ENCODE data around the gene PFKFB2.
A peak's percentile ranks its signal among the peaks of the same experiment; 100 is the strongest.

PFKFB2 gene

DNA sequence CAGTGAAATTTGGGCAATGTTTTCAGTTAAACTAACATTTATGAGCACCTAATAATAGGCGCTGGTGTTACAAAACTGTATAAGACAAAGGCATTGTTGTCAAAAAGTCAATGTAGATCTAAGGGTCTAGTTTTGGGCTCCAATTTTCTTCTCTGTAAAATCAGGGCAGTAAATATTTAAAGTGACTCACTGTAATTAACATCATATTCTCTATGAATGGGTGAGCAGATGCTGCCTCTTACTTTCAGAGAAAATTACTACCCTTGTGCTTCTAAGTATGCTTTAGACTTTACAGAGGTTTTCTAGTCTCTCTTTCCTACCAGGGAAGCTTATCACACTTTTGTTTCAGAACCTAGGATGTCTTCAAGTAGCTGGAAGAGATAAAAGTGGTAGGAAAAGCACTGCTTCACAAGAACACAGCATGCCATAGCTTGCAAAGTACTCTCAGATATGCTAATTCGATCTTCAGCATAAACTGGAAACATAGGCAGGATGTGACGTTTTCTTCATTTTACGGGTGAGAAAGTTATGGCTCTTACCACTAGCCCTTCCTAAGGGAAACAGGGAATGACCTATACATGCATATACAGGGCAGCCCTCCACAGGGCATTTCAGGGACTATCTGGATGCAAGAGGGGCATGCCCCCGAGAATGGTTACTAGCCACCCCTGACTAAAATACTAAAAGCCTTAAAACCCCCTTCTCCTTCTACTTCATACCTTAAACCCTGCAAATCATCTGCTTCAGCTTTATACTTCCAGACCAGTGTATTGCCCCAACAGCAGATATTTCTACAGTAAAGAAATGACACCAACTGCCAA, 23.2 kb upstream of the PFKFB2 start:
- no peaks in the 10 kb centered on the region for H3K79me1 ChIP-seq (replicated peaks; ENCODE audit: low read length, poor library complexity, severe bottlenecking)
- H3K27ac ChIP-seq (ENCODE audit: low read length, poor library complexity, severe bottlenecking): no peak overlapping the region
- H2BK12ac ChIP-seq (ENCODE audit: low read length in 2 of 2): no peak overlapping the region
- no peak overlapping the region for H3K9ac ChIP-seq (ENCODE audit: low read length)
- H2BK120ac ChIP-seq (ENCODE audit: low read depth, low read length): no peak overlapping the region
- H4K8ac ChIP-seq (ENCODE audit: low read length): no peak overlapping the region
- H3K4me3 ChIP-seq (ENCODE audit: insufficient read depth in 1 of 2, low read depth in 1 of 2, low read length in 2 of 2): no peak overlapping the region
- peaks cover 0 to 8% of the 10 kb centered on the region in 2 experiments for H3K27me3 ChIP-seq (ENCODE audit: control insufficient read depth in 1 of 2, insufficient read depth in 1 of 2, low read length in 2 of 2)
- H3K9me3 ChIP-seq (ENCODE audit: control insufficient read depth, low read length): no peaks in the 10 kb centered on the region
- no peak overlapping the region for H3K14ac ChIP-seq (ENCODE audit: low read length in 2 of 2)
- peaks cover 16% of the 10 kb centered on the region for H3K4me1 ChIP-seq (ENCODE audit: control insufficient read depth, insufficient read depth, low read depth, low read length)
- no peak overlapping the region for H2AK5ac ChIP-seq (ENCODE audit: low read length, severe bottlenecking)
- no peak overlapping the region for H2BK5ac ChIP-seq (ENCODE audit: low read depth, low read length, poor library complexity, severe bottlenecking)
- no peak overlapping the region for H3K4me2 ChIP-seq (ENCODE audit: low read length, poor library complexity, severe bottlenecking)
- DNase-seq: no peak
- no peak overlapping the region for H3K18ac ChIP-seq (ENCODE audit: low read depth in 1 of 2, low read length in 2 of 2)
- no peak overlapping the region for H2BK15ac ChIP-seq (ENCODE audit: low read depth, poor library complexity, severe bottlenecking)
- no peak overlapping the region for H2AFZ ChIP-seq (ENCODE audit: low read depth, low read length)
- H4K91ac ChIP-seq (ENCODE audit: low read length): no peak overlapping the region
- H3K23ac ChIP-seq (ENCODE audit: low read length in 2 of 2): no peak overlapping the region
- WGBS: 84% methylated on average over 4 of the region's 5 CpGs
- H3K36me3 ChIP-seq (ENCODE audit: control insufficient read depth in 1 of 2, insufficient read depth in 2 of 2, low read depth in 1 of 2, low read length in 2 of 2): no peaks in the 10 kb centered on the region
- no peak overlapping the region for H3K4ac ChIP-seq (ENCODE audit: low read depth in 1 of 2, low read length in 2 of 2)

GRCh38 chr1:207030522-207031009, 22.5 kb upstream of the PFKFB2 start:
- Histone ChIP-seq H3K4me3 (ENCODE audit: insufficient read depth in 1 of 2, low read depth in 1 of 2, low read length in 2 of 2) (no peak overlapping the region), H3K14ac (ENCODE audit: low read length in 2 of 2) (no peak overlapping the region), H3K36me3 (ENCODE audit: control insufficient read depth in 1 of 2, insufficient read depth in 2 of 2, low read depth in 1 of 2, low read length in 2 of 2) (no peaks in the 10 kb centered on the region), H2BK5ac (ENCODE audit: low read depth, low read length, poor library complexity, severe bottlenecking) (no peak overlapping the region), H3K27me3 (ENCODE audit: control insufficient read depth in 1 of 2, insufficient read depth in 1 of 2, low read length in 2 of 2) (peaks cover 0 to 8% of the 10 kb centered on the region in 2 experiments), H3K4me1 (ENCODE audit: control insufficient read depth, insufficient read depth, low read depth, low read length) (peaks cover 15% of the 10 kb centered on the region), H3K79me1 (replicated peaks; ENCODE audit: low read length, poor library complexity, severe bottlenecking) (no peaks in the 10 kb centered on the region), H4K91ac (ENCODE audit: low read length) (no peak overlapping the region), H2BK15ac (ENCODE audit: low read depth, poor library complexity, severe bottlenecking) (no peak overlapping the region), H3K4ac (ENCODE audit: low read depth in 1 of 2, low read length in 2 of 2) (no peak overlapping the region), H2BK120ac (ENCODE audit: low read depth, low read length) (no peak overlapping the region), H3K4me2 (ENCODE audit: low read length, poor library complexity, severe bottlenecking) (no peak overlapping the region), H3K18ac (ENCODE audit: low read depth in 1 of 2, low read length in 2 of 2) (no peak overlapping the region), H3K23ac (ENCODE audit: low read length in 2 of 2) (no peak overlapping the region), H3K9me3 (ENCODE audit: control insufficient read depth, low read length) (no peaks in the 10 kb centered on the region), H2BK12ac (ENCODE audit: low read length in 2 of 2) (no peak overlapping the region), H4K8ac (ENCODE audit: low read length) (no peak overlapping the region), H2AFZ (ENCODE audit: low read depth, low read length) (no peak overlapping the region), H3K27ac (ENCODE audit: low read length, poor library complexity, severe bottlenecking) (no peak overlapping the region), H3K9ac (ENCODE audit: low read length) (no peak overlapping the region), H2AK5ac (ENCODE audit: low read length, severe bottlenecking) (peak overlapping the region; percentile 30)
- no peak for DNase-seq
- 80% methylated on average over 3 of the region's 5 CpGs for WGBS

DNA sequence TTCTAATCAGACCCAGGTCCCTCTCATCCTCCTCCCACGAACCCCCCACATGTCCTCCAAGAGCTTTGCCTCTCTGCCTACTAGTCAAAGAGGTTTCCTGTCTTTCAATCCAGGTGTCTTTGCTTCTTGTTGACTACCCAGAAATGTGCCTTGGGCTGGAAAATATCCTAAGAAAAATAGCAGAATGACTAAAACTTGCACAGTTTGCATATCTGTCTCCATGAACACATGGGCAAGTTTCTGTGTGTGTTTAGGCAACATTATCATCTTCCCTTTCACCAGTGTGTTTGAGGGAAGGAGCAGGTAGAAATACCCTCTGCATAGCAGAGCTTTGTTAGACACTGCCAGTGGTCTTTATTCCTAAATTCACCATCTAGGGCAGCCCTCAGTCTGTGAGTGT, 22.1 kb upstream of the PFKFB2 start:
- no peak overlapping the region for H3K4me2 ChIP-seq (ENCODE audit: low read length, poor library complexity, severe bottlenecking)
- no peak overlapping the region for H4K8ac ChIP-seq (ENCODE audit: low read length)
- H3K14ac ChIP-seq (ENCODE audit: low read length in 2 of 2): no peak overlapping the region
- H3K9ac ChIP-seq (ENCODE audit: low read length): no peak overlapping the region
- no peak overlapping the region for H2BK15ac ChIP-seq (ENCODE audit: low read depth, poor library complexity, severe bottlenecking)
- peaks cover 15% of the 10 kb centered on the region for H3K4me1 ChIP-seq (ENCODE audit: control insufficient read depth, insufficient read depth, low read depth, low read length)
- DNase-seq: no peak
- no peak overlapping the region for H3K4ac ChIP-seq (ENCODE audit: low read depth in 1 of 2, low read length in 2 of 2)
- H3K36me3 ChIP-seq (ENCODE audit: control insufficient read depth in 1 of 2, insufficient read depth in 2 of 2, low read depth in 1 of 2, low read length in 2 of 2): no peaks in the 10 kb centered on the region
- H3K18ac ChIP-seq (ENCODE audit: low read depth in 1 of 2, low read length in 2 of 2): no peak overlapping the region
- H2AFZ ChIP-seq (ENCODE audit: low read depth, low read length): no peak overlapping the region
- H2BK5ac ChIP-seq (ENCODE audit: low read depth, low read length, poor library complexity, severe bottlenecking): no peak overlapping the region
- no peak overlapping the region for H2BK120ac ChIP-seq (ENCODE audit: low read depth, low read length)
- no peak overlapping the region for H4K91ac ChIP-seq (ENCODE audit: low read length)
- H3K27ac ChIP-seq (ENCODE audit: low read length, poor library complexity, severe bottlenecking): no peak overlapping the region
- H3K27me3 ChIP-seq (ENCODE audit: control insufficient read depth in 1 of 2, insufficient read depth in 1 of 2, low read length in 2 of 2): peaks cover 0 to 8% of the 10 kb centered on the region in 2 experiments
- no peak overlapping the region for H2BK12ac ChIP-seq (ENCODE audit: low read length in 2 of 2)
- peak overlapping the region; percentile 80 for H2AK5ac ChIP-seq (ENCODE audit: low read length, severe bottlenecking)
- no peaks in the 10 kb centered on the region for H3K79me1 ChIP-seq (replicated peaks; ENCODE audit: low read length, poor library complexity, severe bottlenecking)
- WGBS: no CpG with 5 or more reads among the region's 1 CpG
- H3K4me3 ChIP-seq (ENCODE audit: insufficient read depth in 1 of 2, low read depth in 1 of 2, low read length in 2 of 2): no peak overlapping the region
- no peaks in the 10 kb centered on the region for H3K9me3 ChIP-seq (ENCODE audit: control insufficient read depth, low read length)
- H3K23ac ChIP-seq (ENCODE audit: low read length in 2 of 2): no peak overlapping the region

DNA sequence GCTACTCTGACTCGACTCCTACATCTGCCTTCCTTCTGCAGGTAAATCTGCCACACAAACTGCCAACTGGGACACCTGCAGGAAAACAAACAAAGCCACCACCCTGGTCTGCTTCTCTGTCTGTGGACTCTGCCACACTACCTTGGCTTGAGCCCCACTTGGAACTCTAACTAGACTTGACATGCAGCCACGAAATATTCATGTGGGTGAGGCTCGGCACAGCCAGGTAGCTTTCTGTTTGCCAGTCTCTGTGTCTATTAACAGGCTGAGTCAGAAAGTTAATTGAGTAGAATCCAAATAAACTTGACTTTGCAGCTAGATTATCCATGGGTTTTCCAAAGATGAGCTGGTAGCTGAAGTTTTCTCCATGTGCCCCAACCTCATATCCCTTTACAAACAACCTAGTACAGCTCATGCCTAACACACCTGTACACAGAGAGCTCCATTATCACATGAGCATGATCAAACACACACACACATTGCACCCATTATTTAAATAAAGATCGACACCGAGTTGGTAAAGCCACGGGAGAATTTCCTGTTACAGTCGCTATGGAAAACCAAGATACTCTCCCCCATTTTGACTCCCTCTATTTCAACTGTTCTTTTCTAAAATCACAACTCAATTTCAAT, 21.3 kb upstream of the PFKFB2 start:
- H3K23ac ChIP-seq (ENCODE audit: low read length in 2 of 2): no peak overlapping the region
- no peak overlapping the region for H2BK120ac ChIP-seq (ENCODE audit: low read depth, low read length)
- H3K4me3 ChIP-seq (ENCODE audit: insufficient read depth in 1 of 2, low read depth in 1 of 2, low read length in 2 of 2): no peak overlapping the region
- no peak overlapping the region for H2BK15ac ChIP-seq (ENCODE audit: low read depth, poor library complexity, severe bottlenecking)
- H4K8ac ChIP-seq (ENCODE audit: low read length): no peak overlapping the region
- no peak overlapping the region for H2BK12ac ChIP-seq (ENCODE audit: low read length in 2 of 2)
- H3K9ac ChIP-seq (ENCODE audit: low read length): no peak overlapping the region
- no peak for DNase-seq
- peaks cover 0 to 8% of the 10 kb centered on the region in 2 experiments for H3K27me3 ChIP-seq (ENCODE audit: control insufficient read depth in 1 of 2, insufficient read depth in 1 of 2, low read length in 2 of 2)
- H3K9me3 ChIP-seq (ENCODE audit: control insufficient read depth, low read length): no peaks in the 10 kb centered on the region
- no peak overlapping the region for H3K4me2 ChIP-seq (ENCODE audit: low read length, poor library complexity, severe bottlenecking)
- H4K91ac ChIP-seq (ENCODE audit: low read length): no peak overlapping the region
- H3K79me1 ChIP-seq (replicated peaks; ENCODE audit: low read length, poor library complexity, severe bottlenecking): no peaks in the 10 kb centered on the region
- H2BK5ac ChIP-seq (ENCODE audit: low read depth, low read length, poor library complexity, severe bottlenecking): no peak overlapping the region
- WGBS: 88% methylated on average over 7 of the region's 7 CpGs
- no peaks in the 10 kb centered on the region for H3K36me3 ChIP-seq (ENCODE audit: control insufficient read depth in 1 of 2, insufficient read depth in 2 of 2, low read depth in 1 of 2, low read length in 2 of 2)
- H3K4ac ChIP-seq (ENCODE audit: low read depth in 1 of 2, low read length in 2 of 2): no peak overlapping the region
- H3K18ac ChIP-seq (ENCODE audit: low read depth in 1 of 2, low read length in 2 of 2): no peak overlapping the region
- H3K14ac ChIP-seq (ENCODE audit: low read length in 2 of 2): no peak overlapping the region
- no peak overlapping the region for H2AFZ ChIP-seq (ENCODE audit: low read depth, low read length)
- H3K27ac ChIP-seq (ENCODE audit: low read length, poor library complexity, severe bottlenecking): no peak overlapping the region
- H2AK5ac ChIP-seq (ENCODE audit: low read length, severe bottlenecking): peak overlapping the region; percentile 80
- peaks cover 15% of the 10 kb centered on the region for H3K4me1 ChIP-seq (ENCODE audit: control insufficient read depth, insufficient read depth, low read depth, low read length)
